C4-2B (cell line): ENCODE measurements around the gene NR6A1.
A peak's percentile ranks its signal among the peaks of the same experiment; 100 is the strongest.

Experiments
- H3K27ac ChIP-seq: fragments of 450-650 bp; 2 replicates; pipeline ENCODE4 v1.5.1; 2017
- CTCF ChIP-seq: fragments of 450-650 bp; conservative IDR thresholded peaks from 2 replicates; pipeline ENCODE4 v1.5.1; 2017; ENCODE audit warnings: mild to moderate bottlenecking
- ZFX ChIP-seq: fragments of 450-650 bp; IDR thresholded peaks from 2 replicates; pipeline ENCODE4 v1.6.1; 2017

The NR6A1 gene

GRCh38 chr9:124558777-124559470 is 212.2 kb downstream of the NR6A1 start:
- TF ChIP-seq ZFX (no peak), CTCF (no peak)

GRCh38 chr9:124557895-124558294 is 213.2 kb downstream of the NR6A1 start:
- H3K27ac ChIP-seq, result no peak overlapping the region
- TF ChIP-seq CTCF (no peak), ZFX (no peak)

More at GRCh38 chr9:124558777-124559470, 212.2 kb downstream of the NR6A1 start:
- H3K27ac ChIP-seq, result no peak overlapping the region; the same call in 1 of the 2 replicates

DNA sequence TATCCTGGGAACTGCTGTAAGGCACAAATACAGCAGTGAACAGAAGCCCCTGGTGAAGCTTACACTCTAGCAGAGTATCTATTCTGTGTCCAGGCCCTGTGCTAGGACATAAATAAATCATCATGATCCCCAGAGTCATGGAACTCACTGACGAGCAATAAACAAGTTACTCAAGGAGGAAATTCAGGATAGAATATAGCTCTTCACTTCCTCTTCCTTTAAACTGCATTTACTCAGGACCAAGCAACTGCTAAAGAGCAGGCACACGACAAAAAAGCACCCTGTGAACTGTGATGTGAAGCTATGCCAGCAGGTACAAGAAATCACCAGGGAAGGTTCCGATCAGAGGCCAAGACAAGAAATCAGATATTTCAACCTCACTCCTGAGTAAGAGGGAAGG is 216.1 kb downstream of the NR6A1 start:
- TF ChIP-seq ZFX (no peak), CTCF (no peak)
- no peak overlapping the region for H3K27ac ChIP-seq

DNA sequence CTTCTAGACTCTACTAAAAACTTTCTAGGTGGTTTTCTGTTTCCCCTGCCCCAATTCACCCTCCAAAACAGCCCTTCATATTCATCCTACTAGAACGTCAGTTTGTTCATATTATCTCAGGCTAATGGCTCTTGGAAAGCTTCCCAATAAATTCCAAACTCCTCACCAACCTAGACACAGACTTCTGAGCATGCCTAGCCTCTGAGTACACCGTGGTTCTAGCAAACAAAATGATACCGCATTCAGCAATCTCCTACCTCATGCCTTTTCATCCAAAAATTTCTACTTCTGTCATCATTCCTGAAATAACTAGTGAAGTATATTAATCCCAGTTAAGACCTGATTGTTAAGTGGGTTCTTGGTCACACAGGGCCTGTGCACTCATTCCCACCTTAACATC is 217.4 kb downstream of the NR6A1 start:
- no peak overlapping the region for H3K27ac ChIP-seq
- TF ChIP-seq ZFX (no peak), CTCF (no peak)

DNA sequence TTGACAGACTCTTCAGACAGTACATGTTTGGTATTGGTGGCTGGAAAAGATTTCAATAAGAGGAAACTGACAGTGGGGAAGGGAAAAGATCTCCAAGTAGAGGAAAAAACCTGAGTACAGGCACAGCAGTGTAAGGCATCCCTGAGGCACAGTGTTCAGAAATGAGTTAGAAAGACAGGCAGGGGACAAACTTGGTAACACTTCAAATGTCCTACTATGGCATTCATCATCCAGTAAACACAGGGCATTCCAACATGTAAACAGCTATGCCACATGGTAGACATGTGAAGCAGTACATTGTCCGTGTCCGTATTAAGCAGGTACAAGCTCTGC is 218.9 kb downstream of the NR6A1 start:
- no peak for TF ChIP-seq CTCF
- no peak for TF ChIP-seq ZFX
- no peak overlapping the region for H3K27ac ChIP-seq

DNA sequence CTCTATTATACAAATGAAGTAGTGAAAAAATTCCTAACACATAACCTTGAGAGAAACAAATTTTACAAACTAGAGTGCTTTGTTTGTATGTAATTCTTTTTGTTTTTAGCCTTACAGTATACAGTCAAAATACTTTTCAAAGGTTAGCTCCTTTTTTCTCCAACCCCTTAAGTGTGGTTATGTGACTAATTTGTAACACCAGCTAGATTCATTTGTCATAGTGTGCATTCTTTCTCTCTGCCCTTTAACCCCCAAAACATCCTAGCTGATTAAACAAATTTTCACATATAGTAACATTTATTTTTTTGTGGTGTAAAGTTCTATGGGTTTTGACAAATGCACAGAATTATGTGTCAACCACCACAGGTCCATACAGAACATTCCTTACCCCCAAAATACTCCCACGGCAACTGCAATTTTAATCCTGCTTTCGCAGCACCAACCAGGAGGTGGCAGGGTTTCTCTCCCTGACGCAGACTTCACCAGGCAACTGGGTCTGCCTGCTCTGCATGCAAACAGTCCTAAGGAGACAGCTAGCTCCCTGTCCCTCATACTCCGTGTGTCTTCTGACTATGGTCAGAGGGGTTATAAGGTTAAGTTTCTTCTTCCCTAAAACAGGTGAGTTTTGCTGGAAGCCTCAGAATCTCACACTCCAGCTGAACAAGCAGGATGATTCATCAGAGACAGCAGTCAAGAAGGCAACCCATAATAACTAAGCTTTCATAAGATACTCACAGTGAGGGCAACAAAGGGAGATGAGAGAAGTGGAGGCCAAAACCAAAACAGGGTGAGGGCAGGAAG is 219.4 kb downstream of the NR6A1 start:
- no peak overlapping the region for H3K27ac ChIP-seq

More for the DNA sequence above, 219.4 kb downstream of the NR6A1 start:
- TF ChIP-seq CTCF (peak; percentile 91), ZFX (no peak)
